Measurements from ENCODE around the gene CDH24. TPM values are rescaled to one million over a fixed set of nuclear protein-coding genes. Genes with fewer than 3 reads are reported as not detected.

The CDH24 gene
- total and polyA plus RNA-seq, 2 of the 13 experiments (the other 11 are each of a cell fraction or from before 2014, with no cell fraction given), result 0.69 to 0.99 TPM

DNA sequence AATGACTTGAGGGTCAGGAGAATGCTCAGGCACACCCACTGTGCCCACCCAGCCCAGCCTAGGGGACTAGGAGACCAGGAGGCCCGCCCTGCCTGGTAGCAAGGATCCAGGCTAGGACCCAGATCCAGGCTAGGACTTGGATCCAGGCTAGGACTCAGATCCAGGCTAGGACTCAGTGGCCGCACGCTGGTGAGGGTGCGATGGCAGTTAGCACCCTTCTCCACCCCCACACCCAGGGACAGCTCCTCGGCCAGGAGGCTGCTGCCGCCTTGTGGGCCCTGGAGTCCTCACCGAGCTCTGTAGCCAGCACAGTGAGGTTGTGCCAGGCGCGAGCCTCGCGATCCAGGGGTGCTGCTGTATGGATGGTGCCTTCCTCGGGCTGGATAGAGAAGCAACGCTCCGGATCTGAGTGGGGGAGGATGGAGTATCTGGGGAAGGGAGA, 5.1 kb downstream of the CDH24 start (continued):
- peak; percentile 78; the same call in 1 of the 2 replicates for TF ChIP-seq ZNF225 (CRISPR knock-in tag; IDR thresholded peaks at IDR 0.05)
- TF ChIP-seq NONO (IDR thresholded peaks at IDR 0.05), result no peak
- TF ChIP-seq NONO (CRISPR knock-in tag; conservative IDR thresholded peaks at IDR 0.05), result no peak; the same call in 1 of the 2 replicates
- TF ChIP-seq MIER2 (CRISPR knock-in tag; IDR thresholded peaks at IDR 0.05), result no peak
- peak; percentile 94 for TF ChIP-seq ZNF740 (CRISPR knock-in tag; IDR thresholded peaks at IDR 0.05)
- TF ChIP-seq, protein P1, sequence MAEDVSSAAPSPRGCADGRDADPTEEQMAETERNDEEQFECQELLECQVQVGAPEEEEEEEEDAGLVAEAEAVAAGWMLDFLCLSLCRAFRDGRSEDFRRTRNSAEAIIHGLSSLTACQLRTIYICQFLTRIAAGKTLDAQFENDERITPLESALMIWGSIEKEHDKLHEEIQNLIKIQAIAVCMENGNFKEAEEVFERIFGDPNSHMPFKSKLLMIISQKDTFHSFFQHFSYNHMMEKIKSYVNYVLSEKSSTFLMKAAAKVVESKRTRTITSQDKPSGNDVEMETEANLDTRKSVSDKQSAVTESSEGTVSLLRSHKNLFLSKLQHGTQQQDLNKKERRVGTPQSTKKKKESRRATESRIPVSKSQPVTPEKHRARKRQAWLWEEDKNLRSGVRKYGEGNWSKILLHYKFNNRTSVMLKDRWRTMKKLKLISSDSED (CRISPR knock-in tag; IDR thresholded peaks at IDR 0.05), result no peak
- no peak for TF ChIP-seq ZNF337 (CRISPR knock-in tag; IDR thresholded peaks at IDR 0.05; ENCODE audit: borderline replicate concordance, low read depth)
- no peak for TF ChIP-seq TOPORS (CRISPR knock-in tag; IDR thresholded peaks at IDR 0.05)
- no peak for TF ChIP-seq KAT2B (IDR thresholded peaks at IDR 0.05; ENCODE audit: borderline replicate concordance, low read depth, low read length)
- no peak for TF ChIP-seq ZNF484 (CRISPR knock-in tag; IDR thresholded peaks at IDR 0.05; ENCODE audit: borderline replicate concordance, low read depth)
- peak; percentile 50; the same call in 1 of the 2 replicates for TF ChIP-seq SALL1 (CRISPR knock-in tag; IDR thresholded peaks at IDR 0.05)
- TF ChIP-seq TEAD2 (CRISPR knock-in tag; IDR thresholded peaks at IDR 0.05), result no peak
